Motor neuron (in vitro differentiated cells): ENCODE results near the gene UCHL5. TPM values are rescaled to one million over a fixed set of nuclear protein-coding genes. Genes with fewer than 3 reads are reported as not detected.

Source experiments
- ATAC-seq, 8 experiments: fragments of 200-7000 bp; cut with Tn5 transposase; replicated peaks in 6 of 8; 2 replicates each; pipeline ENCODE4 v1.8.0; 2021; ENCODE audit warnings: mild to moderate bottlenecking in 8 of 8, moderate library complexity in 8 of 8
- H3K27ac ChIP-seq, 2 donors: fragments of 250-450 bp; sonication (Bioruptor Pico); 2 replicates each; pipeline ENCODE4 v1.9.0; 2021; ENCODE audit warnings: antibody characterized with exemption in 2 of 2, mild to moderate bottlenecking in 2 of 2, moderate library complexity in 1 of 2
- H3K4me1 ChIP-seq, 2 donors: fragments of 250-450 bp; sonication (Bioruptor Pico); replicated peaks in 1 of 2; 2 replicates each; pipeline ENCODE4 v1.6.1; 2021; ENCODE audit warnings: antibody characterized with exemption in 2 of 2, mild to moderate bottlenecking in 2 of 2, moderate library complexity in 1 of 2
- H3K4me3 ChIP-seq, 5 donors: fragments of 250-450 bp; sonication (Bioruptor Pico); 2 replicates each; pipeline ENCODE4 v1.9.0; 2021; ENCODE audit warnings: antibody characterized with exemption in 5 of 5, mild to moderate bottlenecking in 5 of 5, moderate library complexity in 4 of 5
- WGBS, 10 experiments: fragments of 450-650 bp; shearing (Covaris generic); methylation state at CpG; one replicate each; pipeline ENCODE4 v1.0.0; 2022; 5-methylcytosine and 5-hydroxymethylcytosine counted together
- in situ Hi-C, 9 experiments: fragments of 400-800 bp; cut with MboI; loops; one replicate each; pipeline ENCODE4 v1.15.0; 2021; ENCODE audit warnings: low sequenced_read_pairs in 9 of 9, low pct_unique_long_range_greater_than_20kb in 2 of 9; ENCODE audit not compliant: unreplicated experiment in 9 of 9
- total RNA-seq, 8 experiments: library from RNA; unstranded; fragments of 300-600 nt; gene quantifications; 2 replicates each; pipeline versions ENCODE4 v1.2.3 to v1.2.4, GENCODE V29; 2022

The UCHL5 gene, protein sequence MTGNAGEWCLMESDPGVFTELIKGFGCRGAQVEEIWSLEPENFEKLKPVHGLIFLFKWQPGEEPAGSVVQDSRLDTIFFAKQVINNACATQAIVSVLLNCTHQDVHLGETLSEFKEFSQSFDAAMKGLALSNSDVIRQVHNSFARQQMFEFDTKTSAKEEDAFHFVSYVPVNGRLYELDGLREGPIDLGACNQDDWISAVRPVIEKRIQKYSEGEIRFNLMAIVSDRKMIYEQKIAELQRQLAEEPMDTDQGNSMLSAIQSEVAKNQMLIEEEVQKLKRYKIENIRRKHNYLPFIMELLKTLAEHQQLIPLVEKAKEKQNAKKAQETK
- 10 to 100 TPM; 24.7 to 79.2 (median 57.1) TPM for total RNA-seq

DNA sequence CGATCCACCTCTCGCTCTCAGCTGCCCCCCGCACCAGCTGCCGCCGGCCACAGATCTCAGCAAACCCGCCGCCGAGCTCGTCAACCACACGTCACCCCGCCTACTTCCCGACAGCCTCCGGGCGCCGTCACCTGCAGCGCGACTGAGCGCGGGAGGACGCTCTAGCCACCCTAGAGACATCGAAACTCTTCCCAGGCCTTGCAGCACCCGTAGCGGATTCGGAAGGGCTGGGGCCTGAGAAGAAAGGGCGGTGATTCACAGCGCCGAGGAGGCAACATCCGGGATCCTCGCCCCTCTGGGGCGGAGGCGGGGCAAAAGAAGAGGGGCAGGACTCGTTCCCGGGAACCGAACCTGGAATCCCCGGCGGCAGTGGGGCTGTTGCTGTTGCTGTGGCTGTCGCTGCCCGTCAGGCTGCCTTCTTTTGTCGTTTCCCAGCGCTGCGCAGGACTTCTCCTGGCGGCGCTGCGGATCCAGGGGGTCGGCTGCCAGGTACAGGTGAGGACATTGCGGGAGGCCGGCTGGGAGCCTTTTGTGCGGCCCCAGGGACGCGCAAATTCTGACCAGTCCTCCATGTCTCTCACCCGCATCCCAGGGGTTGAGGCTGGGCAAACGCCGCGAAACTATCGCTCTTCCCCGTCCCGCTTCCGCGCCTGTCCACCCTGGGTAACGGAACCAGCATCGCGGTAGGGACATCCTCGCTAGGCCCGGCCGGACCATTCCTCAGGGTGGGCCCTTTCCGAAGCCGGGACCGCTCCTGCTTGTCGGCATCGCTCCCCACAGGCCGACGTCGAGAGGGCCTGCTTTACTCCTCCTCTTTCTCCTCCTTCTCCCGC is at the start of gene UCHL5, which contains the start of gene RO60:
TSS of gene UCHL5 (minus strand) at position 79 of the 833 bp plus-strand sequence. CDS start 100 bp downstream, outside the sequence.
TSS of gene RO60 (plus strand) at position 331 of the 833 bp plus-strand sequence. CDS start 9,443 bp downstream, outside the sequence.
- H3K4me3 ChIP-seq = peak within 1 kb of the TSS; percentile 64 to 86 (median 74)
- peaks cover 12 to 26% of the 10 kb centered on the region in 2 donors for H3K4me1 ChIP-seq
- in situ Hi-C loops = no loop called here
- ATAC-seq = peak; percentile 86 to 97 (median 96)
- 0 to 10% (median 2%) methylated on average over 2 to 41 of the region's 74 CpGs; no CpG with 5 or more reads in 5 of the 10 experiments for WGBS, 10 experiments
- H3K27ac ChIP-seq = peak within 1 kb of the TSS; percentile 92

DNA sequence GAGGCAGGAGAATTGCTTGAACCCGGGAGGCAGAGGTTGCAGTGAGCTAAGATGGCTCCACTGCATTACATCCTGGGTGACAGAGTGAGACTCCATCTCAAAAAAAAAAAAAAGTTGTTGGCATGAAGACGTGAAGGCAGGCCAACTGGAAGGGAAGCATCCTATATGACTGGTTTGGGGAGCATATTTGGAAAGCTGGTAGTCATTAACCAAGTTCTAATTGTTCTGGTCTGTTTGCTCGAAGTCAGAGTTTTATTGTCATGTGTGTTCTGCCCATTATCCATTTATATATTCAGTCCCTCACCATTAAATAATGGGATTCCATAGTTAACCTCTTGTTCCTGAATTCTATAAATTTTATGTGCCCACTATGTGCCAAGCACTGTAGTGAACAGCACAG is 49.3 kb upstream of the UCHL5 start:
- no peak for ATAC-seq
- Histone ChIP-seq H3K4me3 (no peak overlapping the region), H3K27ac (no peak overlapping the region), H3K4me1 (peaks cover 13 to 22% of the 10 kb centered on the region in 2 donors)
- WGBS, 10 experiments = 13 to 100% (median 89%) methylated on average over 1 to 3 of the region's 3 CpGs; no CpG with 5 or more reads in 2 of the 10 experiments
- in situ Hi-C loops = no loop called here

DNA sequence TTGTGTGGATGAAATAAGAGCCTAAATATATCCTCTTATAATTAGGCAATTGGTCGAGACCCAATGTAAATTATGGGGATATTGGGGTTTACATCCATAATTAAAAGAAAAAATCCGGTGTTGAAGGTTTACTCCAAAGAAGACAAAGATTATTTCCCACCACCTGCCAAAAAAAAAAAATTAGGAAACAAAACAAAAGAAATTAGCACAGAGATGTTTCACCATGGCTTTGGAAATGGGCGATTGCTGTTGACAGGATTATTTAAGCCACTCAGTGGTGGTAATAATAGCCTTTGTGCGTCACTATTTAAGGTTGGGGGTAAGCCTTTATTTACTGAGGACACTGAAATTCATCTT is 46.6 kb upstream of the UCHL5 start:
- Histone ChIP-seq H3K27ac (no peak overlapping the region), H3K4me3 (peak overlapping the region; percentile 56 to 95 (median 58)), H3K4me1 (peaks cover 0 to 9% of the 10 kb centered on the region in 2 donors)
- WGBS, 10 experiments = 13 to 58% (median 37%) methylated on average over 2 to 4 of the region's 4 CpGs
- no peak for ATAC-seq
- in situ Hi-C loops = no loop called here

DNA sequence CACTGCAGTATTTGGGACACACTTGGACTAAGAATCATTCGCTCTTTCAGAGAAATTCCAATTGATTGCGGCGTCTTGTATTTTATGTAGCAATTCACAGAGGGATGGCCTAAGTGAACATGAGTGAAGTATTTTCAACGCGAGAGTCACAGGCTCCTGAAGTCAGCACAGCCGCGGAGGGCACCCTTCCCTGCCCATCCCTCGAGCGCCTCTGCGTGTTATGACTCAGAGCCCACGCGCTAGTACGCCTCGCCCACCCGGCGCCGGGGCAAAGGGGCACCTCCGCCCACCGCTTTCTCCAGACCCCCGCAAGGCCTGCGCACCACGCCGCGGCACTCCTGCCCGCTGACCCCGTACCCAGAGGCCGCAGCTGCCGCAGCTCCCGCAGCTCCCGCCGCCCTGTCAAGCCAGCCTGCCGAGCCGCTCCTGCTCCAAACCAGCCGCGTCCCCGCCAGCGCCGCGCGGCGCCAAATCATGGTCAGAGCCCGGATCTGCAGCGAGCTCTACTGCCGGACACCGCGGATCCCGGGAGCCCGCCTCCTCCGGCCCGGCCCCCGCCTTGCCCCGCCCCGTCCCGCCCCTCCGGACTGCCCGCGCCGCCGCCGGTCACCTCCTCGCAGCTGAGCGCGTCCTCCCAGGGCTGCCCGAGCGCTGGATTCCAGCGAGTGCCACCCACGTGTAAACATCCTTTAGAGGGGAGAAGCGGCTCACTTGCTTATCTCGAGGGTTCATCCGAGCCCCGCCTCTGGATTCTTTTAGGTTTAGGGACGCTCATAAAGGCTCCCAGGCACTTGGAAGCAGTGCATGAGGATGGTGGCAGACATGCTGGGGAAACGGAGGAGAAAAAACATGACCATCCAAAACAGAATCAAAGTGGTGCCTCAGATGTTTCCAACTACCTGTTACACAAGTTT is 46.0 kb upstream of the UCHL5 start, which contains the start of gene GLRX2:
TSS of gene GLRX2 (minus strand) at position 508 of the 914 bp plus-strand sequence. CDS start at position 476, 32 bp downstream.
- in situ Hi-C loops = no loop called here
- H3K4me3 ChIP-seq = peak within 1 kb of the TSS; percentile 56 to 95 (median 58)
- ATAC-seq = peak; percentile 88 to 93 (median 91)
- H3K27ac ChIP-seq = peak within 1 kb of the TSS; percentile 45 to 69
- 0 to 6% (median 1%) methylated on average over 3 to 28 of the region's 73 CpGs; no CpG with 5 or more reads in 3 of the 10 experiments for WGBS, 10 experiments
- peaks cover 0 to 9% of the 10 kb centered on the region in 2 donors for H3K4me1 ChIP-seq

DNA sequence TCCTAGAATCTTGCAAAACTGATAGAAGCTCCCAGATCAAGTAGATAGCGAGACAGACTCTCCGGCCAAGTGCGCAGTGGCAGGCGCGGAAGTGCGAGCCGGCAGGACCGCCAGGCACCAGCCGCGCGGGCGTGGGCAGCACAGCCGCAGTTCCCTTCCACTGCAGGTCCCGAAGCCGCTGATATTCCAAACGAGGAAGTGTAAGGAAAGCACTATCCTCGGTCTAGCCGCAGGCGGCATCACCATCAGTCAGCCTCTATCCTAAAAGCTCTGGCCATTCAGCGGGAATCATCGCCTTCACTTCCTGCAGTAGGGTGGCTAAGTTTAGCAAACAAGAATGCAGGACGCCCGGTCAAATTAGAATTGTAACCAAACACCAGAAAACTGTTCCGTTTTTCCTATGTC is 45.3 kb upstream of the UCHL5 start:
- WGBS, 10 experiments = 0 to 14% (median 0%) methylated on average over 1 to 24 of the region's 24 CpGs; no CpG with 5 or more reads in 1 of the 10 experiments
- Histone ChIP-seq H3K27ac (no peak overlapping the region), H3K4me1 (peaks cover 0 to 9% of the 10 kb centered on the region in 2 donors), H3K4me3 (peak overlapping the region; percentile 56 to 95 (median 58))
- in situ Hi-C loops = no loop called here
- peak; percentile 19 to 46 (median 28) for ATAC-seq

DNA sequence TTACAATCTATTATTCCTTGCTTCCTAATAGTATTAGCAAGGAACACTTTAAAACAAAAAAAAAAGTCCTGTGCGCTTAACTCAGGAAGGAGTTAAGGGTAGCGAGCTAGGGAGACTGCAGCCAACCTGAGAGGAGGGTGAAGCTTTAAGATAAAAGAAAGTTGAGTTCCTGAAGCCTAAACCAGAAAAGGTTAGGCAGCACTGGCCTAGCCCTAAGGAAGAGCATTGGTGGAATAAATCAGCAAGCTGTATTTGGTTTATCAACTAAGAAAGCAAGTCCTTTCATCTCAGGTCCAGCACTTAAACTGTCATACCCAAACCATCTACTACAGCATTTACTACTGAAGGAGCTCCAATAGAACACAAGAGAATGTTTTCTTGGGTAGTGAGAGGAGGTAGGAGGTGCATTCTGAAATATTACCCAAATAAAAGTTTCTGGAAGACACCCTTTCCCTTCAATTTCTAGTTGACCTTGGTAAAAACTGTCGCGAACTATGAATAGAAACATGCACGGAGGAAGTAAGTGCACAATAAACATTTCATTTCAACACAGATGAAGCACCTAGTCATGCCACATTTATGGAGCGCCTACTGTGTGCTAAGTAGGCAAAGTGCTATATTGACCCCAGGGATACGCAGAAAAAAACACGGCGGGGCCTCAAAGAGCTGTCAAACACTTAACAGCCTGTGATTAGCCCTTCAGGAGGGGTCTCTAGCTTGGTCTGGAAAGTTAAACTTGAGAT is 44.8 kb upstream of the UCHL5 start:
- ATAC-seq = no peak
- Histone ChIP-seq H3K27ac (no peak overlapping the region), H3K4me3 (peak overlapping the region; percentile 56 to 95 (median 58)), H3K4me1 (peaks cover 0 to 9% of the 10 kb centered on the region in 2 donors)
- in situ Hi-C loops = no loop called here
- WGBS, 10 experiments = 13 to 80% (median 46%) methylated on average over 1 to 9 of the region's 9 CpGs

DNA sequence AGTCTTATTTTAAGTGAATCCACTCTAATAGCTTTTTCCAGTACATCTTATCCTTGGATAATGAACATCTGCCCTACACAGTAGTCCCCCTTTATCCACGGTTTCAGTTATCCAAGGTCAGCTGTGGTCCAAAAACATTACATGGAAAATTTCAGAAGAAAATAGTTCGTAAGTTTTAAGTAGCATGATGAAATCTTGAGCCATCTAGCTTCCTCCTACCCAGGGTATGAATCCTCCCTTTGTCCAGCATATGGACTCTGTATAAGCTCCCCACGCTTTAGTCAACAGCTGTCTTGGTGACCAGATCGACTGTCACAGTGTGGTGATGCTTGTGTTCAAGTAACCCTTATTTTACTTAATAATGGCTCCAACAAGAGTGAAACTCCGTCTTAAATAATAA is 43.5 kb upstream of the UCHL5 start:
- Histone ChIP-seq H3K27ac (no peak overlapping the region), H3K4me3 (no peak overlapping the region), H3K4me1 (peaks cover 0 to 9% of the 10 kb centered on the region in 2 donors)
- no peak for ATAC-seq
- WGBS, 10 experiments = 78 to 100% (median 90%) methylated on average over 1 to 5 of the region's 5 CpGs
- in situ Hi-C loops = no loop called here

DNA sequence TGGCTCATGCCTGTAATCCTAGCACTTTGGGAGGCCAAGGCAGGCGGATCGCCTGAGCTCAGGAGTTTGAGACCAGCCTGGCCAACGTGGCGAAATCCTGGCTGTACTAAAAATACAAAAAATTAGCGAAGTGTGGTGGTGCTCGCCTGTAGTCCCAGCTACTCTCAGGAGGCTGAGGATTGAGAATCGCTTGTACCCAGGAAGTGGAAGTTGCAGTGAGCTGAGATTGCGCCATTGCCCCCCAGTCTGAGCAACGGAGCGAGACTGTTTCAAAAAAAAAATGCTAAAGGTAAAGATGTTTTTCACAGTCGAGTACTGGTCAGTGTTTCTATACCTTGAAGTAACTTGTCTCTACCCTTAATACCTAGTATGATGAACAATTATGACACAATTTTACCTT is 35.0 kb upstream of the UCHL5 start:
- 80 to 100% (median 96%) methylated on average over 1 to 11 of the region's 11 CpGs; no CpG with 5 or more reads in 1 of the 10 experiments for WGBS, 10 experiments
- Histone ChIP-seq H3K27ac (no peak overlapping the region), H3K4me1 (no peaks in the 10 kb centered on the region), H3K4me3 (no peak overlapping the region)
- no peak for ATAC-seq
- in situ Hi-C loops = no loop called here

DNA sequence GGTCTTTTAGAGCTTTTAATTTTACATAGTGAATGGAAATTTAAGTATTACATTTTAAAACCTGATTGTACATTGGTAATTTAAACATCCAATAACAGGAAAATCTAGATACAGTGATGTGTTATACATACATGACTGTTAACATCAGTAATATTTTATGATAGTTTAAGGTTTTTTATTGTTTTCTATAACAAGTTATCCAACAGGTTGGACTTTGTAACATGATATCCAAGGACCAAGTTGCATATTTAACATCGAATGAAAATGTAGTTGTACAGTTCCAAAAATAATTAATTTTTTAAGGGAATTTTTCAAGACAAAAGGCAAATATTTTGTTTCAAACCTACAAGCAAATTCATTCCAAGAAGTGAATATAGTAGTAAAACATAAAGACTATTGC is 31.7 kb upstream of the UCHL5 start:
- Histone ChIP-seq H3K27ac (no peak overlapping the region), H3K4me1 (no peaks in the 10 kb centered on the region), H3K4me3 (no peak overlapping the region)
- no peak for ATAC-seq
- in situ Hi-C loops = no loop called here
- 44 to 100% (median 85%) methylated on average over 1 of the region's 1 CpG; no CpG with 5 or more reads in 1 of the 10 experiments for WGBS, 10 experiments

DNA sequence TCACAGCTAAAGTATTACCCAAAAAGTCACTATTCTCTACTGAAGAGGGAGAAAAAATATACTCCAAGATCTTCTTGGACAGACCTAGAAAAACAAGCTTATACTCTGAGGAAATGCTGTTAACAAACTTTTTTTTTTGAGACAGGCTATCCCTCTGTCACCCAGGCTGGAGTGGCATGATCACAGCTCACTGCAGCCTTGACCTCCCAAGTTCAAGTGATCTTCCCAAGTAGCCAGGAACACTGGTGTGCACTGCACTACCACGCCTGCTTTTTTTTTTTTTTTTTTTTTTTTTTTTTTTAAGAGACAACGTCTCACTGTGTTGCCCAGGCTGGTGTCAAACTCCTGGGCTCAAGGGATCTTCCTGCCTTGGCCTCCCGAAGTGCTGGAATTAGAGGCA is 28.7 kb upstream of the UCHL5 start:
- Histone ChIP-seq H3K27ac (no peak overlapping the region), H3K4me1 (no peaks in the 10 kb centered on the region), H3K4me3 (no peak overlapping the region)
- ATAC-seq = no peak
- WGBS, 10 experiments = 57 to 100% (median 79%) methylated on average over 1 to 3 of the region's 3 CpGs; no CpG with 5 or more reads in 3 of the 10 experiments
- in situ Hi-C loops = no loop called here

DNA sequence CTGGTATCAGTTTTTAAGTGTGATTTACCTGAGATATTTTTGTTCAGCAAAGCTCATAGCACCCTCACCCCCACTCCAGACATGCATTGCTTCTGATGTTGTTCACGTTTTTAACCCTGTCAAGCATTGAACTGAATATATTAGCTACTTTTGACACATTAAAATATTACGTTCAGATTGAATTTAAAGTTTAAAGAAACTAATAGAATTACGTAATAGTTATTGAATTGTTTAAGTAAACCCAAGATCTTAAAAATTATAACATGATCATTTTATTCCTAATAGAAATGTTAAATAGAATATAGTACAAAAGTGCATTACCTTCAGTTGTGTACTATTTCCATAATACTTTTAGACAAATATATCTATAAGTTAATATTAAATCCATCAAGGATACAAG is 27.2 kb upstream of the UCHL5 start:
- no peak overlapping the region for H3K4me3 ChIP-seq
- H3K4me1 ChIP-seq = no peaks in the 10 kb centered on the region
- H3K27ac ChIP-seq = no peak overlapping the region
- no peak for ATAC-seq
- 79 to 100% (median 95%) methylated on average over 2 to 3 of the region's 3 CpGs for WGBS, 10 experiments
- in situ Hi-C loops = no loop called here

DNA sequence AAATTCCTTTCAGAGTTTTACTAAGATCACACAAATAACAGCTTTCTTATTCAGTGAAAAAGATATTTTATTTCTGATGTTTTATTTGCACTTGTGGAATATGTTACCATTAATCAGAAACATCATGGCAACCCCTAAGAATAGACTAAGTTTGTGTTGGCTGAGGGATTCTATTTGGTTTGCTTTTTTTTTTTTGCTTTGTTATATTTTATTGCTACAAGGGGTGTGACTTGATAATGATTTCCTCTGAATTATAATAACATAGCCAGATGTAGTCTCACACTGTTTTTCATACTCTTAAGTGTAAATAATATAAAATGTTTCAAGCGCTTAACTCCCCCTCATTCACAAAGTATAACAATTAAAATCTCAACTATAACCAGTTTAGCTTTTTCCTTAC is 26.1 kb upstream of the UCHL5 start:
- peak in 1 of 8 experiments; percentile 40 for ATAC-seq
- in situ Hi-C loops = no loop called here
- Histone ChIP-seq H3K4me3 (no peak overlapping the region), H3K27ac (no peak overlapping the region), H3K4me1 (no peaks in the 10 kb centered on the region)
- 17 to 100% (median 100%) methylated on average over 1 of the region's 1 CpG for WGBS, 10 experiments
